Measurements from ENCODE around the gene MKLN1.

GRCh38 chr7:131355917-131356777 lies 28.5 kb downstream of the MKLN1 start:
- TF ChIP-seq CHD1 (IDR thresholded peaks at IDR 0.05; ENCODE audit: low read depth, low read length): no peak
- no peak for TF ChIP-seq MAZ (IDR thresholded peaks at IDR 0.05; ENCODE audit: borderline replicate concordance, low read depth, low read length)
- no peak for TF ChIP-seq CTCF (conservative IDR thresholded peaks at IDR 0.05; ENCODE audit: low read depth, low read length)
- TF ChIP-seq MXI1 (IDR thresholded peaks at IDR 0.05; ENCODE audit: borderline replicate concordance, low read depth, low read length): no peak
- no peak for TF ChIP-seq POLR2A (IDR thresholded peaks at IDR 0.05; ENCODE audit: low read depth, low read length)
- TF ChIP-seq BHLHE40 (IDR thresholded peaks at IDR 0.05; ENCODE audit: low read depth, low read length): no peak
- no peak for TF ChIP-seq RCOR1 (IDR thresholded peaks at IDR 0.05; ENCODE audit: insufficient replicate concordance, low read length)
- TF ChIP-seq SMC3 (IDR thresholded peaks at IDR 0.05; ENCODE audit: low read depth, low read length): no peak
- no peak for TF ChIP-seq CEBPB (IDR thresholded peaks at IDR 0.05; ENCODE audit: low read depth, low read length)
- TF ChIP-seq RAD21 (IDR thresholded peaks at IDR 0.05; ENCODE audit: low read length): no peak
- no peak for TF ChIP-seq MAFK (IDR thresholded peaks at IDR 0.05; ENCODE audit: low read depth, low read length)
